Subcutaneous abdominal adipose tissue (tissue), 5 donors: ENCODE measurements around the gene INPP5J.
A peak's percentile ranks its signal among the peaks of the same experiment; 100 is the strongest.
"Not testable (repeated sequence)": the region's sequence is repeated elsewhere in the genome, so short reads cannot be mapped to it uniquely, and the experiment has no call there.

Experiments used
- H3K27ac ChIP-seq: one replicate; pipeline ENCODE4 v1.7.0; 2013; ENCODE audit warnings: low read depth, mild to moderate bottlenecking, inconsistent platforms, low read length, moderate library complexity
- H3K27me3 ChIP-seq, 5 donors: one replicate each; pipeline ENCODE4 v1.7.0; 2013; ENCODE audit warnings: low read length in 5 of 5, inconsistent platforms in 1 of 5; ENCODE audit not compliant: control insufficient read depth in 5 of 5, insufficient read depth in 4 of 5
- H3K36me3 ChIP-seq, 5 donors: one replicate each; pipeline ENCODE4 v1.7.0; 2013; ENCODE audit warnings: low read length in 5 of 5; ENCODE audit not compliant: control insufficient read depth in 5 of 5, insufficient read depth in 5 of 5
- H3K4me1 ChIP-seq, 5 donors: one replicate each; pipeline ENCODE4 v1.7.0; 2013; ENCODE audit warnings: low read length in 5 of 5, mild to moderate bottlenecking in 3 of 5, moderate library complexity in 1 of 5; ENCODE audit not compliant: control insufficient read depth in 5 of 5, insufficient read depth in 5 of 5
- H3K4me3 ChIP-seq, 5 donors: one replicate each; pipeline ENCODE4 v1.7.0; 2013; ENCODE audit warnings: low read length in 5 of 5, low read depth in 1 of 5
- H3K9ac ChIP-seq, 5 donors: one replicate each; pipeline ENCODE4 v1.7.0; 2013; ENCODE audit warnings: low read length in 5 of 5, mild to moderate bottlenecking in 4 of 5, moderate library complexity in 3 of 5
- H3K9me3 ChIP-seq, 5 donors: one replicate each; pipeline ENCODE4 v1.7.0; 2013; ENCODE audit warnings: low read length in 5 of 5; ENCODE audit not compliant: control insufficient read depth in 5 of 5
- donor health status: healthy.
- donor health status: healthy.
- donor health status: healthy.
- donor health status: healthy.
- donor health status: healthy.

INPP5J gene

DNA sequence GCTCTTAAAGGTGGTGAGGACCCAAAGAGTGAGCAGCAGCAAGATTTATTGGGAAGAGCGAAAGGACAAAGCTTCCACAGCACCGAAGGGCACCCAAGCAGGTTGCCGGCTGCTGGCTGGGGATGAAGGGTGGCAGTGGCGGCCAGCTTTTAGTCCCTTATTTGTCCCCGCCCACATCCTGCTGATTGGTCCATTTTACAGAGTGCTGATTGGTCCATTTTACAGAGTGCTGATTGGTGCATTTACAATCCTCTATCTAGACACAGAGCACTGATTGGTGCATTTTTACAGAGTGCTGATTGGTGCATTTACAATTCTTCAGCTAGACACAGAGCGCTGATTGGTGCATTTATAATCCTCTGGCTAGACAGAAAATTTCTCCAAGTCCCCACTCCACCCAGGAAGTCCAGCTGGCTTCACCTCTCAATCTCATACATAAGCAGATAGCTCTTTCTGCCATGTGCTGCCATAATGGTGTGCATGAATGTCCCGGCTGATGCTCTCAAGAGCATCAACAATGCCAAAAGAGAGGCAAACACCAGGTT lies 10.1 kb upstream of the INPP5J start:
- not testable (repeated sequence) for H3K27me3 ChIP-seq

DNA sequence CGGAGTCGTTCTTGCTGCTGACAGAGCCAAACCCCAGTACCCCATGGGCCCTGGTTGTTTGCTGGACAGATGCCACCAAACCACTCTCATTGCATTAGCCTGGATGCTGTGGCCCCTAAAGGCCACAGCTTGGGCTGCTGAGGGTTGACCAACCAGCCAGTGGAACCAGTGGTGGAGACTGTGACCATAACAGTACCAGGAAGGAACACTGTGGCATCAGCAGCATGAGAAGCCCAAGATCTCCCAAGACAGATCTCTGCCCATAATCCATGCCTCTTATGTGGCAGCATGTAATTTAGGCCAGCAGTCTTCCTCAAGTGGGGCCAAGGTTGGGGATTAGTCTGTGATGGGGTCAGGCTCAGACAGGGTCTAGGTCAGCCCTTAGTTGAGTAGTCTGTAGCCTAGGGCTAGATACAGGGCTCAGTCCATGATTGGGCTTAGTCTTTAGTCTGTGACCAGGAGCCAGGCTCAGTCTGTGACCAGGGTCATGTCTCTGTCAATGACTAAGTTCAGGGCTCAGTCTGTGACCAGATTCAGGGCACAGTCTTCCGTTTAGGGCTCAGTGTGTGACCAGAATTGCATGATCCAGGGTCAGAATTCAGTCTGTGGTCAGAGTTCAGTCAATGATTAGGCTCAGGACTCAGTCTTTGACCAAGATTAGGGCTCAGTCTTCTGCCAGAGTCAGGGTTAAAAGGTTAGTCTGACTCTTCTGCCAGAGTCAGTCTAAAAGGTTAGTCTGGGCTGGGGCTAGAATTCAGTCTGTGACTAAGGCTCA lies 4.5 kb upstream of the INPP5J start:
- peaks cover 0 to 10% (median 9%) of the 10 kb centered on the region in 5 donors for H3K4me1 ChIP-seq
- H3K4me3 ChIP-seq = no peak overlapping the region
- no peak overlapping the region for H3K9ac ChIP-seq
- peaks cover 0 to 5% (median 0%) of the 10 kb centered on the region in 5 donors for H3K27me3 ChIP-seq
- H3K27ac ChIP-seq = no peak overlapping the region
- no peaks in the 10 kb centered on the region for H3K36me3 ChIP-seq
- H3K9me3 ChIP-seq = no peaks in the 10 kb centered on the region

More for the DNA sequence above, 10.1 kb upstream of the INPP5J start:
- H3K27ac ChIP-seq, H3K36me3 ChIP-seq, H3K4me1 ChIP-seq, H3K9ac ChIP-seq, H3K9me3 ChIP-seq, H3K4me3 ChIP-seq: not testable (repeated sequence)

DNA sequence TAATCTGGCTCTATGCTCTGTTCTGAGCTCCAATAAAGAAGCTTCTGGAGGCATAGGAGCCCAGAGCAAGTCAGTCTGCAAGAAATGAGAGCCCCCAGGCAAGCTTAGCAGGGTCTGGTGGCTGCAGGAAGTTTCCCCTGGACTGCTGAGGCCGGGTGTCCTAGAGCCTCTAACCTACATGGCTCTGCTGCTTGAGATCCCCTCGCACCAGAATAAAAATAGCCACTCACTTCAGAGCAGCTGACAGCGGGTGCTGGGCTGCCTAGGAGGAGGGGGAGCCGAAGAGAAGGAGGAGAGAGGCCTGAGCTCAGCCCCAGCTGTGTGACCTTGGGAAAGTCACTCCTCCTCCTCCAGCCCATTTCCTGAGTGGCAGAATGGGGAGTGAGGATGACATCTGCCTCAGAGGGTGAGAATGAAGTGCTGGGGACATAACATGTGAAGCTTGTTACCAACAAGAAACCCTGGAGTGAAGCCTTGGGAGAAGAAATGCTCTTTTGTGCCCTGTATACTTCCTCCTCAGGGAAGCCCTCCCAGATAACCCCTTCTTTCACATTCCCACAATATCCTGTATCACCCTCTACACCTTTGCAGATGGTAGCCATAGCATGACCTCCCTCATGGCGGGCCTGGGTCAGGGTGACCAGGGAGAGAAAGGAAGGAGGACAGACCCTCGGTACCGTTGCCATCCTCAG lies 3.6 kb upstream of the INPP5J start:
- H3K4me1 ChIP-seq = peaks cover 0 to 14% (median 9%) of the 10 kb centered on the region in 5 donors
- no peaks in the 10 kb centered on the region for H3K9me3 ChIP-seq
- H3K9ac ChIP-seq = no peak overlapping the region
- H3K27ac ChIP-seq = no peak overlapping the region
- H3K27me3 ChIP-seq = peaks cover 0 to 7% (median 0%) of the 10 kb centered on the region in 5 donors
- no peaks in the 10 kb centered on the region for H3K36me3 ChIP-seq
- H3K4me3 ChIP-seq = no peak overlapping the region

DNA sequence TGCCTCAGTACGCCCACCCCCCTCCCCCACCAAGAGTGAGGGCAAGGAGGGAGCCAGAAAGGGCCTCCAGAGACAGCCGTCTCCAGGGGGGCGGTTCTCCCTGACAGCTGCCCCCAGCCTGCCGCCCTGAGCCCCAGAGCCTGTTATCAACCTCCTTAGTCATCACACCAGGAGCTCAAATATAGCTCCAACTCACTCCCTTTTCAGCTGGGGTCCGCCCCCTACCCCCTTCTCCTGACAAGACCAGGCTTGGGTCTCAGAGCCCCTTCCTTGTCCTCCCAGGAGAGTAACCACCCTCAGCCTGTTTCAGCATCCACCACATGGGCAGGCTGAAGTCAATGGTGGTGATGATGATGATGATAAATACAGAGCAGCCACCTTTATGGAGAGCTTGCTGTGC lies 2.5 kb upstream of the INPP5J start:
- peaks cover 0 to 13% (median 3%) of the 10 kb centered on the region in 5 donors for H3K27me3 ChIP-seq
- H3K9me3 ChIP-seq = no peaks in the 10 kb centered on the region
- no peaks in the 10 kb centered on the region for H3K36me3 ChIP-seq
- no peak overlapping the region for H3K4me3 ChIP-seq
- no peak overlapping the region for H3K9ac ChIP-seq
- no peak overlapping the region for H3K27ac ChIP-seq
- H3K4me1 ChIP-seq = peaks cover 0 to 14% (median 9%) of the 10 kb centered on the region in 5 donors

DNA sequence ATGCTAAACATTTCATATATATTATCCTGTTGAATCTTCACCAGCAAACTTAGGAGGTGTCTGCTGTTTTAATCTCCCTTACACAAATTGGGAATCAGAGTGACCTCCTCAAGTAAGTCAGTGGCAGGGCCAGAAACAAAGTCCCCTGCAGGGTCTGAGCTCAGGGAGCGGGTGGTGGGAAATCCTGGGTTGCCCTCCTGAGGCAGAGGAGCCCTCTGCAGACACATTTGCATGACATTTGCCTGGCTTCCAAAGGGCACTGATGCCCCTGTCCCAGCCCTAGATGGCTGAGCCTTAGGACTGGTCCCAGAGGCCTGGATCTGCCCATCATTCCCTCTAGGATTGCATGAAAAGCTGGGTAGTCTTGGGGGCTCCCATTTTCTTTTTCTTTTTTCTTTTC lies 2.1 kb upstream of the INPP5J start:
- Histone ChIP-seq H3K36me3 (no peaks in the 10 kb centered on the region), H3K27me3 (peaks cover 0 to 14% (median 3%) of the 10 kb centered on the region in 5 donors), H3K9me3 (no peaks in the 10 kb centered on the region), H3K9ac (no peak overlapping the region), H3K4me3 (no peak overlapping the region), H3K27ac (no peak overlapping the region), H3K4me1 (peaks cover 0 to 14% (median 9%) of the 10 kb centered on the region in 5 donors)

DNA sequence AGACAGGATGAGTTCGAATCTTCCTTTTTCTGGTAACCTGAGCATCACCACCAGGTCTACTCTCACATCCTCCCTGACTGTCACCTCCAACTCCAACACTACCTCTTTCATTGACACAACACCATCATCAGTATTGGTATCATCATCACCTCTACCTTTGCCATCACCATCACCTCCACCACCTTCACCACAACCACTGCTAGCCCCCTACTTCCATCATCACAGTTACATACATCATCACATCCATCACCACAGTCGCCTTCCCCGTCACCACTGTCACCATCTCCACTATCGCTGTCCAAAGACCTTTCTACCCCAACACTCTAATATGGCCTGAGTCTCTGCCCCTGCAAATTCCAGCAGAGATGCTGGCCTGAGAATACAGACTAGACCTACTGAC lies 1.4 kb upstream of the INPP5J start:
- peaks cover 0 to 14% (median 8%) of the 10 kb centered on the region in 5 donors for H3K27me3 ChIP-seq
- H3K4me1 ChIP-seq = peaks cover 0 to 14% (median 9%) of the 10 kb centered on the region in 5 donors
- H3K9ac ChIP-seq = no peak overlapping the region
- no peak overlapping the region for H3K27ac ChIP-seq
- no peak overlapping the region for H3K4me3 ChIP-seq
- no peaks in the 10 kb centered on the region for H3K36me3 ChIP-seq
- no peaks in the 10 kb centered on the region for H3K9me3 ChIP-seq

DNA sequence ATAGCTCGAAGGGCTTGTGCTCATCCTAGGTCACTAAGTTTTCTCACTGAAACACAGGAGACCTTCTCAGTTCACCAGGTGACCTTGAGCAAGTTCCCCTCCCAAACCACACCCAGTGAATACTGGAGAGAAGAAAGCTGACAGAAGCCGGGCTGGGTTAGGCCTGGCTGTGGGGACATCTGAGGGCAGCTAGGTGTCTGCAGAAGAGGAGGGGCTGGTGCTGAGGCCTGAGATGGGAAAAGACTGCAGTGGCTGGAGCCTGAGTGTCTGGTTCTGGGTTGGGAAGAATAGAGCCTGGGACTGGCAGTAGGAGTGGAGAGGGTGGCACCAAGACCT lies 602 bp upstream of the INPP5J start:
- peaks cover 0 to 15% (median 9%) of the 10 kb centered on the region in 5 donors for H3K4me1 ChIP-seq
- no peak overlapping the region for H3K4me3 ChIP-seq
- H3K9me3 ChIP-seq = no peaks in the 10 kb centered on the region
- no peaks in the 10 kb centered on the region for H3K36me3 ChIP-seq
- H3K9ac ChIP-seq = peak overlapping the region in 1 of 5 donors; percentile 35
- H3K27ac ChIP-seq = no peak overlapping the region
- peaks cover 5 to 15% (median 9%) of the 10 kb centered on the region in 5 donors for H3K27me3 ChIP-seq

DNA sequence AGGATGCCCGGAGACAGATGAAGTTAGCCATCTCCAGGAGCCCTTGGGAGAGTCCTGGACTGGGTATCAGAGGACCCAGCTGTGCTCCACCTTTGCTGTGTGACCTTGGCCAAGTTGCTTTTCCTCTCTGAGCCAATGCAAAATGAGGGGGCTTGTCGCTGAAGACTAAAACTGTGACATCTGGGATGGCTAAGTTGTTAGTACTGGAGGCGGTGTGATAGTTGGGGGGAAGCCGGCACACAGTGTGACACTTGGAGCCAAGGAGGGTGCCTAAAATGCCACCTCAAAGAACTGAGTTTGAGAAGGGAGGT lies 481 bp downstream of the INPP5J start:
- Histone ChIP-seq H3K36me3 (no peaks in the 10 kb centered on the region), H3K9ac (no peak overlapping the region), H3K9me3 (no peaks in the 10 kb centered on the region), H3K27ac (no peak overlapping the region), H3K27me3 (peaks cover 6 to 18% (median 11%) of the 10 kb centered on the region in 5 donors), H3K4me3 (peak overlapping the region in 3 of 5 donors; percentile 32 to 48 (median 46)), H3K4me1 (peaks cover 0 to 16% (median 9%) of the 10 kb centered on the region in 5 donors)

DNA sequence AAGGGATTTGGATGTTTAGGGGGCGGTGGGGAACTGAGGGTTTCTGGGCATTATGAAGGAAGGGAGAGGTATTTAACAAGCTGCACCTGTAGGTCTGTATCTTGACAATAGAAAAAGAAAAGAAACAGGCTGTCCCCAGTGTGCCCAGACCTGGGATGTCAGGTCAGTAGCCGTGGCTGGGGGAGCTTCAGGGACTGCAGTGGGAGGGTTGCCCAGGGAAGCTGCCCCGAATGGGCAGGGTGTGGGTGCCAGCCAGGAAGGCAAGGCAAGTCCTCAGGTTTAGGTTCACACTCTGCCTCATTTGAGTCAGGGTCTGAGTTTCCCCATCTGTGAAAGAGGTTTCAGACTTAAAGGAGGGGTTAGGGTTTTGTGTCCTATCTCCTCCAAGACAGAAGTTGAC lies 1.5 kb downstream of the INPP5J start:
- Histone ChIP-seq H3K4me1 (peaks cover 0 to 16% (median 9%) of the 10 kb centered on the region in 5 donors), H3K4me3 (no peak overlapping the region), H3K9me3 (no peaks in the 10 kb centered on the region), H3K36me3 (no peaks in the 10 kb centered on the region), H3K27ac (no peak overlapping the region), H3K9ac (no peak overlapping the region), H3K27me3 (peaks cover 6 to 18% (median 11%) of the 10 kb centered on the region in 5 donors)

DNA sequence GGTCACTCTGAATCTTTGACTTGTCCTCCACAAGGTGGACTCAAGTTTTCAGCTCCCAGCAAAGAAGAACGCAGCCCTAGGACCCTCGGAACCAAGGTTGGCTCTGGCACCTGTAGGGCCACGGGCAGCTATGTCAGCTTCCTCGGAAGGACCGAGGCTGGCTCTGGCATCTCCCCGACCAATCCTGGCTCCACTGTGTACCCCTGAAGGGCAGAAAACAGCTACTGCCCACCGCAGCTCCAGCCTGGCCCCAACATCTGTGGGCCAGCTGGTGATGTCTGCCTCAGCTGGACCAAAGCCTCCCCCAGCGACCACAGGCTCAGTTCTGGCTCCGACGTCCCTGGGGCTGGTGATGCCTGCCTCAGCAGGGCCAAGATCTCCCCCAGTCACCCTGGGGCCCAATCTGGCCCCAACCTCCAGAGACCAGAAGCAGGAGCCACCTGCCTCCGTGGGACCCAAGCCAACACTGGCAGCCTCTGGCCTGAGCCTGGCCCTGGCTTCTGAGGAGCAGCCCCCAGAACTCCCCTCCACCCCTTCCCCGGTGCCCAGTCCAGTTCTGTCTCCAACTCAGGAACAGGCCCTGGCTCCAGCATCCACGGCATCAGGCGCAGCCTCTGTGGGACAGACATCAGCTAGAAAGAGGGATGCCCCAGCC lies 2.2 kb downstream of the INPP5J start:
- H3K27me3 ChIP-seq = peaks cover 6 to 17% (median 11%) of the 10 kb centered on the region in 5 donors
- H3K36me3 ChIP-seq = no peaks in the 10 kb centered on the region
- H3K4me1 ChIP-seq = peaks cover 0 to 16% (median 9%) of the 10 kb centered on the region in 5 donors
- no peaks in the 10 kb centered on the region for H3K9me3 ChIP-seq
- H3K4me3 ChIP-seq = no peak overlapping the region
- no peak overlapping the region for H3K9ac ChIP-seq
- H3K27ac ChIP-seq = no peak overlapping the region
